ENCODE measurements around the gene LRCH1. TPM values are rescaled to one million over a fixed set of nuclear protein-coding genes. Genes with fewer than 3 reads are reported as not detected.

The LRCH1 gene
- total and polyA plus RNA-seq, 4 experiments from 2014 or later = 1.2 to 19.1 (median 12.1) TPM

- Mint-ChIP-seq H3K9me3 (no peaks in the 10 kb centered on the region), H3K27me3 (peaks cover under 1 to 4% of the 10 kb centered on the region in 2 donors), H3K27ac (no peak overlapping the region), H3K36me3 (no peaks in the 10 kb centered on the region), H3K4me3 (no peak overlapping the region), H3K4me1 (no peaks in the 10 kb centered on the region)
- Histone ChIP-seq H3K27ac (ENCODE audit: low read depth, low read length) (no peak overlapping the region), H3K27me3 (ENCODE audit: insufficient read depth, low read length) (no peaks in the 10 kb centered on the region), H3K4me1 (ENCODE audit: insufficient read depth, low read length) (no peaks in the 10 kb centered on the region), H3K9me3 (ENCODE audit: control insufficient read depth in 1 of 2, low read length in 2 of 2) (no peaks in the 10 kb centered on the region), H3K36me3 (ENCODE audit: insufficient read depth, low read length) (no peaks in the 10 kb centered on the region), H3K4me3 (ENCODE audit: low read length in 2 of 2) (no peak overlapping the region)
- intact Hi-C loops (cut with micrococcal nuclease) = no loop called here
- ChIA-PET POLR2A (ENCODE audit: partially characterized antibody) (no interaction called here), CTCF (ENCODE audit: partially characterized antibody) (interaction anchor here (1.4 kb wide), 1 partner anchor 16 kb away, joined by 3 read pairs; no protein-coding TSS in a partner anchor)
- DNase-seq = no peak
Observed at GRCh38 chr13:46536341-46536740, 16.6 kb upstream of the LRCH1 start.

DNA sequence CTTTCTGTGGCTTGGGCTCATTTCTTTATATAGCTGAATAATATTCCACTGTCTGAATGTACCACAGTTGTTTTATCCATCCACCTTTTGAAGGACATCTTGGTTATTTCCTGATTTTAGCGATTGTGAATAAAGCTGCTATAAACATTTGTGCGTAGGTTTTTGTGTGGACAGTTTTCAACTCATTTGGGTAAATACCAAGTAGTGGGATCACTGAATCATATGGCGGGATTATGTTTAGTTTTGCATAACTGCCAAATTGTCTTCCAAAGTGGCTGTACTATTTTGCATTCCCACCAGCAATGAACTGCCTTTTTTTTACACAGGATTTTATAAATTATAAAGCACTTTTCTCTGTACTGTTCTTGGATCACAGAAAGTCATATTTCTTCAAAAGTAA is 13.7 kb upstream of the LRCH1 start:
- CTCF ChIA-PET (ENCODE audit: partially characterized antibody) = no interaction called here

DNA sequence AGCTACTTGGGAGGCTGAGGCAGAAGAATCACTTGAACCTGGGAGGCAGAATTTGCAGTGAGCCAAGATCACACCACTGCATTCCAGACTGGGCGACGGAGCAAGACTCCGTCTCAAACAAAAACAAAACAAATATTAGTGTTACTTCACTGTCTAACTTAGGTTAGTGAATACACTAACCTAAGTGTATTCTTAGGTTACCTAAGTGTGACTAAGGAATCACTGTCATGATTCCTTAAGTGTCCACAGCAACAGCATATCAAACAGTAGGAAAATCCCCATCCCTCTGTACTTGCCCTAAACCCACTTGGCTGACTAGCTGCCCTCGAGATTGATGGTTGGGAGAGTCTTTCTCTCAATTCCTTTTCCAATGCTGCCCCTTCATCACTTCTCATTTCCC is 11.8 kb upstream of the LRCH1 start:
- Histone ChIP-seq H3K36me3 (ENCODE audit: insufficient read depth, low read length) (no peaks in the 10 kb centered on the region), H3K9me3 (ENCODE audit: control insufficient read depth in 1 of 2, low read length in 2 of 2) (no peaks in the 10 kb centered on the region), H3K4me1 (ENCODE audit: insufficient read depth, low read length) (no peaks in the 10 kb centered on the region), H3K4me3 (ENCODE audit: low read length in 2 of 2) (no peak overlapping the region), H3K27ac (ENCODE audit: low read depth, low read length) (no peak overlapping the region), H3K27me3 (ENCODE audit: insufficient read depth, low read length) (no peaks in the 10 kb centered on the region)
- Mint-ChIP-seq H3K27me3 (peaks cover 4% of the 10 kb centered on the region in 2 donors), H3K9me3 (no peaks in the 10 kb centered on the region), H3K4me3 (no peak overlapping the region), H3K4me1 (no peaks in the 10 kb centered on the region), H3K36me3 (no peaks in the 10 kb centered on the region), H3K27ac (no peak overlapping the region)
- DNase-seq = no peak
- POLR2A ChIA-PET (ENCODE audit: partially characterized antibody) = no interaction called here
- CTCF ChIA-PET (ENCODE audit: partially characterized antibody) = interaction anchor here (2.5 kb wide), 1 partner anchor 10 kb away, joined by 16 read pairs; no protein-coding TSS in a partner anchor
- intact Hi-C loops (cut with micrococcal nuclease) = no loop called here

More for the DNA sequence above, 13.7 kb upstream of the LRCH1 start:
- no peak overlapping the region for H3K4me3 Mint-ChIP-seq
- H3K27me3 ChIP-seq (ENCODE audit: insufficient read depth, low read length) = no peaks in the 10 kb centered on the region
- peaks cover 3 to 4% of the 10 kb centered on the region in 2 donors for H3K27me3 Mint-ChIP-seq
- no peaks in the 10 kb centered on the region for H3K9me3 ChIP-seq (ENCODE audit: control insufficient read depth in 1 of 2, low read length in 2 of 2)
- H3K27ac Mint-ChIP-seq = no peak overlapping the region
- no peaks in the 10 kb centered on the region for H3K36me3 Mint-ChIP-seq
- H3K4me1 ChIP-seq (ENCODE audit: insufficient read depth, low read length) = no peaks in the 10 kb centered on the region
- H3K27ac ChIP-seq (ENCODE audit: low read depth, low read length) = no peak overlapping the region
- no peak overlapping the region for H3K4me3 ChIP-seq (ENCODE audit: low read length in 2 of 2)
- POLR2A ChIA-PET (ENCODE audit: partially characterized antibody) = no interaction called here
- no peak for DNase-seq
- no peaks in the 10 kb centered on the region for H3K4me1 Mint-ChIP-seq
- no peaks in the 10 kb centered on the region for H3K9me3 Mint-ChIP-seq
- intact Hi-C loops (cut with micrococcal nuclease) = no loop called here
- no peaks in the 10 kb centered on the region for H3K36me3 ChIP-seq (ENCODE audit: insufficient read depth, low read length)

DNA sequence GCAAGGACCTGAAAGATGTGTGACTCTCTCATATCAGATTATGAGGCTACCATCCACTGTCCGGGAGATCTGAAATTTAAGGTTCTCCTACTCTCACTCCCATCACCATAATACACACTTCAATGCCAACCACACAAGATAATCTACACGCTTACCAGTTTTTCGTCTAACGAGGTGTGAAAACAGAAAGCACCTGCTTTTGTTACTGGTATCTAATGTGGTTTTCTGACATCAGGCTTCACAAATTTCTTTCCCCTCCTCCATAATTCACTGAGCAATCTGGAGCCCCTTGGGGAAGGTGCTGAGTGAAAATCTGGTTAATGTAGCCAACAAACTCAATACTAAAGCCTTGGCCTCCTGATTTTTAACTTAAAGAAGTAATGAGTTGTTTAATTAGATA is 10.1 kb upstream of the LRCH1 start:
- H3K4me3 ChIP-seq (ENCODE audit: low read length in 2 of 2) = no peak overlapping the region
- CTCF ChIA-PET (ENCODE audit: partially characterized antibody) = interaction anchor here (1.6 kb wide), 1 partner anchor 9 kb away, joined by 8 read pairs; no protein-coding TSS in a partner anchor

GRCh38 chr13:46543287-46543686 is 9.7 kb upstream of the LRCH1 start:
- CTCF ChIA-PET (ENCODE audit: partially characterized antibody) = interaction anchor here (1.6 kb wide), 1 partner anchor 9 kb away, joined by 8 read pairs; no protein-coding TSS in a partner anchor
- Mint-ChIP-seq H3K4me3 (no peak overlapping the region), H3K4me1 (no peaks in the 10 kb centered on the region), H3K9me3 (no peaks in the 10 kb centered on the region), H3K27ac (no peak overlapping the region), H3K27me3 (peaks cover 4 to 7% of the 10 kb centered on the region in 2 donors), H3K36me3 (no peaks in the 10 kb centered on the region)
- POLR2A ChIA-PET (ENCODE audit: partially characterized antibody) = no interaction called here
- no peaks in the 10 kb centered on the region for H3K36me3 ChIP-seq (ENCODE audit: insufficient read depth, low read length)
- no peak overlapping the region for H3K27ac ChIP-seq (ENCODE audit: low read depth, low read length)
- no peaks in the 10 kb centered on the region for H3K4me1 ChIP-seq (ENCODE audit: insufficient read depth, low read length)
- H3K27me3 ChIP-seq (ENCODE audit: insufficient read depth, low read length) = no peaks in the 10 kb centered on the region
- H3K9me3 ChIP-seq (ENCODE audit: control insufficient read depth in 1 of 2, low read length in 2 of 2) = no peaks in the 10 kb centered on the region
- no peak overlapping the region for H3K4me3 ChIP-seq (ENCODE audit: low read length in 2 of 2)
- DNase-seq = no peak
- intact Hi-C loops (cut with micrococcal nuclease) = no loop called here

More for the DNA sequence above, 10.1 kb upstream of the LRCH1 start:
- H3K4me1 Mint-ChIP-seq = no peaks in the 10 kb centered on the region
- Histone ChIP-seq H3K9me3 (ENCODE audit: control insufficient read depth in 1 of 2, low read length in 2 of 2) (no peaks in the 10 kb centered on the region), H3K27ac (ENCODE audit: low read depth, low read length) (no peak overlapping the region), H3K27me3 (ENCODE audit: insufficient read depth, low read length) (no peaks in the 10 kb centered on the region), H3K4me1 (ENCODE audit: insufficient read depth, low read length) (no peaks in the 10 kb centered on the region), H3K36me3 (ENCODE audit: insufficient read depth, low read length) (no peaks in the 10 kb centered on the region)
- no peaks in the 10 kb centered on the region for H3K36me3 Mint-ChIP-seq
- POLR2A ChIA-PET (ENCODE audit: partially characterized antibody) = no interaction called here
- H3K27me3 Mint-ChIP-seq = peaks cover 4 to 7% of the 10 kb centered on the region in 2 donors
- H3K4me3 Mint-ChIP-seq = no peak overlapping the region
- intact Hi-C loops (cut with micrococcal nuclease) = no loop called here
- H3K27ac Mint-ChIP-seq = no peak overlapping the region
- DNase-seq = no peak
- no peaks in the 10 kb centered on the region for H3K9me3 Mint-ChIP-seq

DNA sequence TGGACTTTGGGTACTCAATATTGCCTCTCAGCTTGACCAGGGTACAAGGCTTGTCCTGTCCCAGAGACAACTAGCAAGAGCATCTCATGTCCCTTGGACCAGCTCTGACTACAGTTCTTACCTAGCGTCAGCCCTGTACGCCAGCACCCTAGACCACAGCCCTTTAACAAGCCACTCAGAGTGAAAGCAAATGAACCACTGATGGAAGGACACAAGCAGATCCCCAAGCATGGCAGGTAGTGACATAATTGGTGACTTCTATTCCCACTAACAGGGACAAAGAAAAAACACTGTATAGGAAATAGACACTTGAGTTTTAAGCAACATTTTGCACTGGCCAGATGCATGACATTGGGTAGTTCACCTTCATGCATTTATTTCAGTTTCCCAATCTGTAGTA is 8.8 kb upstream of the LRCH1 start:
- Histone ChIP-seq H3K27me3 (ENCODE audit: insufficient read depth, low read length) (no peaks in the 10 kb centered on the region), H3K9me3 (ENCODE audit: control insufficient read depth in 1 of 2, low read length in 2 of 2) (no peaks in the 10 kb centered on the region), H3K4me1 (ENCODE audit: insufficient read depth, low read length) (no peaks in the 10 kb centered on the region), H3K4me3 (ENCODE audit: low read length in 2 of 2) (no peak overlapping the region), H3K27ac (ENCODE audit: low read depth, low read length) (no peak overlapping the region), H3K36me3 (ENCODE audit: insufficient read depth, low read length) (no peaks in the 10 kb centered on the region)
- Mint-ChIP-seq H3K9me3 (no peaks in the 10 kb centered on the region), H3K36me3 (no peaks in the 10 kb centered on the region), H3K27me3 (peaks cover 4 to 12% of the 10 kb centered on the region in 2 donors), H3K27ac (peak overlapping the region in 1 of 7 donors; percentile 11), H3K4me1 (no peaks in the 10 kb centered on the region), H3K4me3 (no peak overlapping the region)
- ChIA-PET POLR2A (ENCODE audit: partially characterized antibody) (no interaction called here), CTCF (ENCODE audit: partially characterized antibody) (interaction anchor here (1.6 kb wide), 1 partner anchor 8 kb away, joined by 8 read pairs; no protein-coding TSS in a partner anchor)
- intact Hi-C loops (cut with micrococcal nuclease) = no loop called here
- no peak for DNase-seq

DNA sequence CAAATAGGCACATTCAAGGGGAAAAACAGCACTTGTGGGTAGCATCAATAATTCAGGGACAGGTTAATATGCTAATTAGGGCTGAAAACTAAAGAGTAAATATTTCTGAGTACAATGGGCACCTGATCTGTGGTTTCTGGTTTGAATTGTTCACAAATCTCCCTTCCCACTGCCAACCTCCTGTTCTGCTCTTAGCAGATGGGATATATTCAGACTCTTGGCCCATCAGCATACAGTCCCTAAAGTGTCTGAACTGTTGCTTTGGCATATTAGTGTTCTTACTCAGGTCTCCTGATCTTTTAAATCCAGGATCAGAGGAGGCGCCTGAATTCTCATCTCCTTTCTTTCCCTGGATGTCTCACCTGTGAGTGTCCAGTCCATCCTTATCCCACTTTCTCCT is 8.2 kb upstream of the LRCH1 start:
- Histone ChIP-seq H3K4me3 (ENCODE audit: low read length in 2 of 2) (no peak overlapping the region), H3K27me3 (ENCODE audit: insufficient read depth, low read length) (no peaks in the 10 kb centered on the region), H3K9me3 (ENCODE audit: control insufficient read depth in 1 of 2, low read length in 2 of 2) (no peaks in the 10 kb centered on the region), H3K36me3 (ENCODE audit: insufficient read depth, low read length) (no peaks in the 10 kb centered on the region), H3K27ac (ENCODE audit: low read depth, low read length) (no peak overlapping the region), H3K4me1 (ENCODE audit: insufficient read depth, low read length) (no peaks in the 10 kb centered on the region)
- no peak for DNase-seq
- peaks cover 4 to 12% of the 10 kb centered on the region in 2 donors for H3K27me3 Mint-ChIP-seq
- ChIA-PET POLR2A (ENCODE audit: partially characterized antibody) (no interaction called here), CTCF (ENCODE audit: partially characterized antibody) (no interaction called here)
- H3K4me3 Mint-ChIP-seq = no peak overlapping the region
- no peaks in the 10 kb centered on the region for H3K4me1 Mint-ChIP-seq
- no peaks in the 10 kb centered on the region for H3K9me3 Mint-ChIP-seq
- H3K36me3 Mint-ChIP-seq = no peaks in the 10 kb centered on the region
- H3K27ac Mint-ChIP-seq = no peak overlapping the region
- intact Hi-C loops (cut with micrococcal nuclease) = no loop called here
